HG03460 (cell line): ENCODE results near the gene DENND2D.
A peak's percentile ranks its signal among the peaks of the same experiment; 100 is the strongest.

Source experiments
- ATAC-seq: cut with Tn5 transposase; IDR thresholded peaks from one replicate; pipeline ENCODE4 v1.9.1; 2021; ENCODE audit not compliant: unreplicated experiment

DENND2D gene

GRCh38 chr1:111183308-111184069, 17.0 kb downstream of the DENND2D start:
- ATAC-seq: no peak

- ATAC-seq: no peak
These were observed 18.4 kb downstream of the DENND2D start for GRCh38 chr1:111182052-111182451.

- no peak for ATAC-seq
These were observed 20.4 kb downstream of the DENND2D start for GRCh38 chr1:111179968-111180533.

- ATAC-seq: peak; percentile 65
These were observed 23.8 kb downstream of the DENND2D start for GRCh38 chr1:111176678-111177077.

GRCh38 chr1:111175349-111175748, 25.1 kb downstream of the DENND2D start:
- ATAC-seq: no peak

GRCh38 chr1:111174070-111174469, 26.4 kb downstream of the DENND2D start:
- ATAC-seq: no peak

- no peak for ATAC-seq
These were observed 28.0 kb downstream of the DENND2D start for GRCh38 chr1:111172463-111172862.

- ATAC-seq: no peak
These were observed 36.3 kb downstream of the DENND2D start for GRCh38 chr1:111164151-111164550.

- ATAC-seq: no peak
These were observed 37.1 kb downstream of the DENND2D start for GRCh38 chr1:111163363-111163762.

GRCh38 chr1:111162488-111162880, 38.0 kb downstream of the DENND2D start:
- ATAC-seq: no peak

- ATAC-seq: no peak
These were observed 38.5 kb downstream of the DENND2D start for GRCh38 chr1:111161843-111162487.

- no peak for ATAC-seq
These were observed 43.0 kb downstream of the DENND2D start for GRCh38 chr1:111157431-111157830.

- ATAC-seq: no peak
These were observed 46.1 kb downstream of the DENND2D start for GRCh38 chr1:111154021-111154999.

- no peak for ATAC-seq
These were observed 48.6 kb downstream of the DENND2D start for GRCh38 chr1:111151838-111152237.

- no peak for ATAC-seq
These were observed 52.0 kb downstream of the DENND2D start for GRCh38 chr1:111148376-111148881.

GRCh38 chr1:111147948-111148347, 52.5 kb downstream of the DENND2D start:
- ATAC-seq: no peak

- ATAC-seq: no peak
These were observed 54.3 kb downstream of the DENND2D start for GRCh38 chr1:111145963-111146768.

GRCh38 chr1:111145542-111145941, 54.9 kb downstream of the DENND2D start:
- ATAC-seq: no peak

- ATAC-seq: no peak
These were observed 58.0 kb downstream of the DENND2D start for GRCh38 chr1:111142356-111142975.
